Naive thymus-derived CD8-positive, alpha-beta T cell (primary cell): ENCODE data around the gene SLK. TPM values are rescaled to one million over a fixed set of nuclear protein-coding genes. Genes with fewer than 3 reads are reported as not detected.
A peak's percentile ranks its signal among the peaks of the same experiment; 100 is the strongest.

Experiments used
- ATAC-seq, 2 donors: fragments of 150-1000 bp; cut with Tn5 transposase in 1 of 2; sonication (Bioruptor Pico), chemical (Tn5 transposase) in 1 of 2; 1 replicate in 1 of 2; 2 replicates in 1 of 2; pipeline ENCODE4 v1.10.0; 2021; ENCODE audit warnings: mild to moderate bottlenecking in 2 of 2, moderate library complexity in 2 of 2
- POLR2A ChIA-PET: fragments of 350-600 bp; sonication (Branson Sonifier 250); formaldehyde crosslinking; loops from one replicate; lab custom pipeline; 2021; ENCODE audit warnings: antibody characterized with exemption; lab: Charles Lee
- DNase-seq, 10 donors: peaks; one replicate each; pipeline versions ENCODE4 v3.0.0 to v3.0.0-alpha.2; 2020 to 2022
- H3K27ac Mint-ChIP-seq, 10 donors: one replicate each; pipeline ENCODE4 v1.8.0; 2020 to 2022; ENCODE audit warnings: mild to moderate bottlenecking in 10 of 10, mixed read lengths in 10 of 10, moderate library complexity in 4 of 10, inconsistent platforms in 1 of 10
- H3K27me3 Mint-ChIP-seq, 5 donors: one replicate each; pipeline ENCODE4 v1.8.0; 2021 to 2022; ENCODE audit warnings: mixed read lengths in 5 of 5
- H3K36me3 Mint-ChIP-seq, 3 donors: one replicate each; pipeline ENCODE4 v1.8.0; 2020 to 2022; ENCODE audit warnings: mixed read lengths in 3 of 3, mild to moderate bottlenecking in 2 of 3, inconsistent platforms in 1 of 3
- H3K4me1 Mint-ChIP-seq, 4 donors: one replicate each; pipeline ENCODE4 v1.8.0; 2021 to 2022; ENCODE audit warnings: mixed read lengths in 4 of 4
- H3K4me3 Mint-ChIP-seq, 10 donors: one replicate each; pipeline ENCODE4 v1.8.0; 2020 to 2022; ENCODE audit warnings: mild to moderate bottlenecking in 10 of 10, mixed read lengths in 10 of 10, moderate library complexity in 6 of 10, inconsistent platforms in 1 of 10
- H3K9me3 Mint-ChIP-seq, 9 donors: one replicate each; pipeline ENCODE4 v1.8.0; 2020 to 2022; ENCODE audit warnings: mixed read lengths in 9 of 9, mild to moderate bottlenecking in 3 of 9, inconsistent platforms in 1 of 9, moderate library complexity in 1 of 9
- polyA plus RNA-seq, 3 donors: library from polyadenylated mRNA; unstranded; fragments of 300-500 nt; fragmentation: Illumina TruSeq; gene quantifications; one replicate each; pipeline ENCODE4 v1.2.3, GENCODE V29; 2021
- total RNA-seq, 8 experiments: library from RNA in 2 of 8; stranded (reverse) in 2 of 8; gene quantifications; one replicate each; pipeline ENCODE4 v1.2.3 and lab custom pipeline; 2021 to 2026

Gene SLK
- total and polyA plus RNA-seq, 5 experiments from 2014 or later, result 5.0 to 36.6 (median 12.7) TPM

DNA sequence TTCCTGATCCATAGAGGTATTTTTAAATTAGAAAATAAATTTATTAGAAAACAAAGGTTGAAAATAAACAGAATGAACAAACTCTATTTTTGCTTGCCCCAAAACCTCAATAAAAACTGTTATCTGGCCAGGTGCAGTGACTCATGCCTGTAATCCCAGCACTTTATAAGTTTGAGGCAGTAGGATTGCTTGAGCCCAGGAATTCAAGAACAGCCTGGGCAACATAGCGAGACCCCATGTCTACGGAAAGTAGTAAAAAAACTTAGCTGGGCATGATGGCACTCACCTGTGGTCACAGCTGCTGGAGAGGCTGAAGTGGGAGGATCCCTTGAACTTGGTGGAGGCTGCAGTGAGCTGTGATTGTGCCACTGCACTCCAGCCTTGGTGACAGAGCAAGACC lies 10.3 kb downstream of the SLK start:
- peaks cover 0 to 9% (median 6%) of the 10 kb centered on the region in 3 donors for H3K36me3 Mint-ChIP-seq
- H3K9me3 Mint-ChIP-seq, result peaks cover 0 to 3% (median 0%) of the 10 kb centered on the region in 9 donors
- ATAC-seq (no peak), DNase-seq (no peak)
- POLR2A ChIA-PET, result interaction anchor here (1.0 kb wide), 1 partner anchor 9 kb away, joined by 3 read pairs; no protein-coding TSS in a partner anchor
- H3K4me1 Mint-ChIP-seq, result peaks cover 19 to 66% (median 59%) of the 10 kb centered on the region in 4 donors
- H3K4me3 Mint-ChIP-seq, result no peak overlapping the region
- H3K27me3 Mint-ChIP-seq, result no peaks in the 10 kb centered on the region
- peak overlapping the region in 1 of 10 donors; percentile 29 for H3K27ac Mint-ChIP-seq

DNA sequence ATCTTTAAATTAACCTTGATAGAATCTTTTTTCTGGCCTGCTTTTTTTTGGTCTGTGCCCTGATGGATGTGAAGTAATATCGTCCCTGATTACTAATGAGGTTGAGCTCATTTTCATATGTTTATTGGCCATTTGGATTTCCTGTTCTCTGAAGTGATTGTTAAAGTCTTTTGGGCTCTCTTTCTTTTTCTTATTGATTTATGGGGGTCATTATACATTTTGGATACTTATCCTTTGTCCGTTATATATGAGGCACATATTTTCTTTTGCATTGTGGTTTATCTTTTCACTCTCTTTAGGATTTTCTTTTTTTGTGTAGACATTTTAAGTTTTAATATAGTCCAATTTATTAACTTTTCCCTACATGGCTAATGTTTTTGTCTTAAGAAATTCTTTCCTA lies 12.6 kb downstream of the SLK start:
- no peak overlapping the region for H3K4me3 Mint-ChIP-seq
- peaks cover 0 to 5% (median 4%) of the 10 kb centered on the region in 3 donors for H3K36me3 Mint-ChIP-seq
- H3K27ac Mint-ChIP-seq, result peak overlapping the region in 5 of 10 donors; percentile 1 to 37 (median 21)
- H3K4me1 Mint-ChIP-seq, result peaks cover 26 to 70% (median 62%) of the 10 kb centered on the region in 4 donors
- no peak for ATAC-seq
- no peaks in the 10 kb centered on the region for H3K27me3 Mint-ChIP-seq
- peaks cover 0 to 3% (median 0%) of the 10 kb centered on the region in 9 donors for H3K9me3 Mint-ChIP-seq
- no peak for DNase-seq
- POLR2A ChIA-PET, result no interaction called here

DNA sequence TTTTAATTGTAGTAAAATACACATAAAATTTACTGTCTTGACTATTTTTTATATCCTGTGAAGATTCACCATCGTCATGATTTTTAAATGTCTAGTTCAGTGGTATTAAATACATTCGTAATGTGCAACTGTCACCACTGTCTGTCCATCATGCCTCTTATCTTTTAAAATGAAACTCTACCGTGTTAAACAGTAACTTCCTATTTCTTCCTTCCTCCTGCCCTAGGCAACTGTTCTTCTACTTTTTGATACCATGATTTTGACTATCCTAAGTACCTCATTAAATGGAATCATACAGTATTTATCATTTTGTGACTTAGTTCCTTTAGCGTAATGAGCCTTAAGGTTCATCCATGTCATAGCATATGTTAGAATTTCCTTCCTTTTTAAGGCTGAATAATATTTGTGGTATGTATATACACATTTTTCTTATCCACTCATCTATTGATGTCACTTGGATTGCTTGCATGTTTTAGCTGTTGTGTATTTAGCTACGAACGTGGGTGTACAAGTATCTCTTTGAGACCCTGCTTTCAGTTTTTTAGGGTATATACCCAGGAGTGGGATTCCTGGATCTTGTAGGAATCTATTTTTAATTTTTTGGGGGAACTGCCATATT lies 13.5 kb downstream of the SLK start:
- H3K4me1 Mint-ChIP-seq, result peaks cover 25 to 72% (median 61%) of the 10 kb centered on the region in 4 donors
- no peaks in the 10 kb centered on the region for H3K9me3 Mint-ChIP-seq
- no peak for DNase-seq
- H3K4me3 Mint-ChIP-seq, result peak overlapping the region in 6 of 10 donors; percentile 4 to 50 (median 6)
- no peaks in the 10 kb centered on the region for H3K36me3 Mint-ChIP-seq
- H3K27me3 Mint-ChIP-seq, result no peaks in the 10 kb centered on the region
- peak overlapping the region in 5 of 10 donors; percentile 1 to 41 (median 5) for H3K27ac Mint-ChIP-seq
- POLR2A ChIA-PET, result no interaction called here
- no peak for ATAC-seq

DNA sequence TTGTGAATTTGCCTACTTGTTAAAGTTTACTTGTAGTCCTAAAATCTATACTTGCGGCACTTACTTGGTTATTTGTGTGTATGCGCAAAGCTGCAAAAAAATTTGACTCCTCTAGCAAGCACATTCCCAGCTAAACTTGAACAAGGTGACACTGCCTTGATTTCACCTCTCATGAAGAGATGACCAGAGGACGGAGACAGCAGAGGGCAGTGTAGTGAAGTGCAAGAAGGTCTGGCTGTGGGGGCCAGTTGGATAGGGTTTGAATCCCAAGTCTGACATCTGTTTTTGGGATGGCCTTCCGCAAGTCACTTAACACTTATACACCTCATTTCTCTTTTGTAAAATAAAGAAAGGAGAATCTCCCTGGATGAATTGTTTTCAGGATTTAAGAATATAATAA lies 15.7 kb downstream of the SLK start:
- Mint-ChIP-seq H3K27me3 (no peaks in the 10 kb centered on the region), H3K9me3 (no peaks in the 10 kb centered on the region), H3K4me1 (peaks cover 30 to 76% (median 67%) of the 10 kb centered on the region in 4 donors), H3K36me3 (peaks cover 0 to 4% (median 0%) of the 10 kb centered on the region in 3 donors), H3K4me3 (peak overlapping the region in 5 of 10 donors; percentile 13 to 67 (median 51)), H3K27ac (peak overlapping the region in 9 of 10 donors; percentile 31 to 93 (median 81))
- DNase-seq, result no peak
- POLR2A ChIA-PET, result interaction anchor here (0.6 to 3.0 kb wide), 8 partner anchors 15 to 139 kb away, joined by 3 to 12 read pairs (median 4); partner anchors contain the start of gene SFR1
- no peak for ATAC-seq

DNA sequence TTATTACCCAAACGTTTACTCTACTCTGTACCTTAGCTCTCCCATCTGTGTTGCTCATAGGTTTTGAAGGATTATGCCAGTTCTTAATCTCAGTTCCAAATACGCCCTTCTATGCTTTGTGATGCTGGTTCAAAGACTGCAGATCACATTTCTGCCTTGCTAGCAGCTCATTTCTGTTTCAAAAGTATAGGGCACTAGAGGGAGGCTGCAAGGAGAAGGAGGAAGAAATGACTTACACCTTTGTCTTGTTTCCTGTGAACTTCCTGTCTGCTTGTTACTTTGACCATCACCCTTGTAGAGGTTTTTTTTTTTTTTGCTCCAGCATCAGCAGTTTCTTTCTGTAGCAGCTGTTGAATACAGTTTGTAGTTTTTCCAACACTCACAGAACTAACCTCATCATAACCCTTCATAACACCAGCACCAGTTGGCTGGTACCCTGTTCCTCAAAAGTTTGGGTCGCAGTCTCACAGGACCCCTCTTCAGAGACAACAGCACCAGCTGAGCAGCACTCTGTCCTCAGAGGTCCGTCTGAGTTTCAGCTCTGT lies 16.5 kb downstream of the SLK start:
- ATAC-seq, result peak; percentile 88
- Mint-ChIP-seq H3K9me3 (no peaks in the 10 kb centered on the region), H3K27me3 (no peaks in the 10 kb centered on the region), H3K4me3 (peak overlapping the region; percentile 51 to 83 (median 67)), H3K27ac (peak overlapping the region; percentile 31 to 93 (median 87)), H3K4me1 (peaks cover 32 to 81% (median 70%) of the 10 kb centered on the region in 4 donors), H3K36me3 (peaks cover 0 to 6% (median 0%) of the 10 kb centered on the region in 3 donors)
- POLR2A ChIA-PET, result interaction anchor here (0.6 to 3.0 kb wide), 9 partner anchors 16 to 138 kb away, joined by 3 to 12 read pairs (median 3); partner anchors contain the start of gene SFR1
- peak in 3 of 10 donors; percentile 34 to 47 (median 44) for DNase-seq

DNA sequence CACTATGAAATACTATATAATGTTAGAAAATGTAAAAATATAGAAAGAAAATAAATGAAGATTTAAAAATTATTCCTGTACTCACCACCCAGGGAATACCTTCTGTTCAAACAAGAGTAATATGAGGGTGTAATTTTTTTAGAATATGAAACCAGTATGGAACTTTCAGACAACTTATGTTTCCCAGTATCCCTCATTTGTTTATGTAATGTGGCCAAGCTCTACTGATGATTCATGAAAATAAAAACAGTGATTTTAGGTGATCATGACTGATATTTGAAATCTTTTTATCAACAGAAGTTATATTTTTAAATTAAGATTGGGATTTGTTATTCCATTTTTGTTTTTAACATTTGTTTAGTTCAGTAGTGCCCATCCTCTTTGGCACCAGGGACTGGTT lies 18.8 kb downstream of the SLK start:
- Mint-ChIP-seq H3K9me3 (no peaks in the 10 kb centered on the region), H3K36me3 (peaks cover 0 to 16% (median 2%) of the 10 kb centered on the region in 3 donors), H3K4me1 (peaks cover 35 to 84% (median 73%) of the 10 kb centered on the region in 4 donors), H3K4me3 (no peak overlapping the region), H3K27ac (peak overlapping the region in 1 of 10 donors; percentile 90), H3K27me3 (no peaks in the 10 kb centered on the region)
- no peak for DNase-seq
- ATAC-seq, result no peak
- POLR2A ChIA-PET, result no interaction called here

DNA sequence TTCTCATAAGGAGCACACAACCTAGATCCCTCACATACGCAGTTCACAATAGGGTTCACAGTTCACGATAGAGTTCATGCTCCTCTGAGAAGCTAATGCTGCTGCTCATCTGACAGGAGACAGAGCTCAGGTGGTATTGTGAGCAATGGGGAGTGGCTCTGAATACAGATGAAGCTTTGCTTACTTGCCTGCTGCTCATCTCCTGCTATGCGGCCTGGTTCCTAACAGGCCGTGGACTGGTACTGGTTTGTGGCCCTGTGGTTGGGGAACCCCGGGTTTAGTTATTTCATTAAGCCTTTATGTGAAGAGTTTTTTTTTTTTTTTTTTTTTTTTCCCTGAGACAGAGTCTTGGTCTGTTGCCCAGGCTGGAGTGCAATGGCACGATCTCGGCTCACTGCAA lies 19.4 kb downstream of the SLK start:
- Mint-ChIP-seq H3K27me3 (no peaks in the 10 kb centered on the region), H3K27ac (peak overlapping the region in 9 of 10 donors; percentile 11 to 90 (median 66)), H3K4me3 (peak overlapping the region in 3 of 10 donors; percentile 22 to 38 (median 30)), H3K36me3 (peaks cover 0 to 18% (median 4%) of the 10 kb centered on the region in 3 donors), H3K9me3 (no peaks in the 10 kb centered on the region), H3K4me1 (peaks cover 32 to 79% (median 68%) of the 10 kb centered on the region in 4 donors)
- DNase-seq (peak in 1 of 10 donors; percentile 56), ATAC-seq (peak; percentile 48 to 49)
- POLR2A ChIA-PET, result no interaction called here

DNA sequence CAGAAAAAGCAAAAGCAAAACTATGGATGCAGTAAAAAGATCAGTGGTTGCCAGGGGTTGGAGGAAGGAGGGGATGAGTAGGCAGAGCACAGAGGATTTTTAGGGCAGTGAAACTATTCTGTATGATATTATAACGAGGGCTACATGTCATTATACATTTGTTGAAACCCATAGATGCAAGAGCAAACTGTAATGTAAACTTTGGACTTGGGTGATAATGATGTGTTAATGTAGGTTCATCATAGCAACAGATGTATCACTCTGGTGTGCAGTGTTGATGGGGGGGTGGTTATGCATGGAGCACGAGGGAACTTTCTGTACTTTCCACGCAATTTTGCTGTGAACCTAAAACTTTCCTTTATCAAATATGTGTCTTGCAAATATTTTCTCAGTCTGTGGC lies 23.2 kb downstream of the SLK start:
- Mint-ChIP-seq H3K27me3 (no peaks in the 10 kb centered on the region), H3K27ac (peak overlapping the region in 3 of 10 donors; percentile 4 to 63 (median 9)), H3K4me3 (peak overlapping the region in 1 of 10 donors; percentile 3), H3K9me3 (no peaks in the 10 kb centered on the region), H3K36me3 (peaks cover 0 to 46% (median 11%) of the 10 kb centered on the region in 3 donors), H3K4me1 (peaks cover 24 to 48% (median 42%) of the 10 kb centered on the region in 4 donors)
- DNase-seq (no peak), ATAC-seq (no peak)
- POLR2A ChIA-PET, result interaction anchor here (0.6 kb wide), 1 partner anchor 276 kb away, joined by 5 read pairs; no protein-coding TSS in a partner anchor

DNA sequence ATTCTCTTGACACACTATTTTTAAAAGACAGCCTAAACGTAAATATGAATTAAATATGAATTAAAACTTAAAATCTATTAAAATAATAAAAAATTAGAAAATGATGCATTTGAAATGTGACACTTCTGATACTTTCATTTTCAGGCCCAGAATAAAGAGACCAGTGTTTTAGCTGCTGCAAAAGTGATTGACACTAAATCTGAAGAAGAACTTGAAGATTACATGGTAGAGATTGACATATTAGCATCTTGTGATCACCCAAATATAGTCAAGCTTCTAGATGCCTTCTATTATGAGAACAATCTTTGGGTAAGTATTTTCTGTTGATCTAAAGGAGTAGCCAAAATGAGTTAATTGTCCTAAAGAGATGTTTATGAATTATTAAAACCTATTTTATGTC lies 23.6 kb downstream of the SLK start:
- H3K4me1 Mint-ChIP-seq, result peaks cover 23 to 46% (median 43%) of the 10 kb centered on the region in 4 donors
- POLR2A ChIA-PET, result no interaction called here
- H3K4me3 Mint-ChIP-seq, result no peak overlapping the region
- no peak for DNase-seq
- peaks cover 0 to 46% (median 11%) of the 10 kb centered on the region in 3 donors for H3K36me3 Mint-ChIP-seq
- ATAC-seq, result no peak
- H3K27ac Mint-ChIP-seq, result peak overlapping the region in 1 of 10 donors; percentile 42
- no peaks in the 10 kb centered on the region for H3K9me3 Mint-ChIP-seq
- H3K27me3 Mint-ChIP-seq, result no peaks in the 10 kb centered on the region

DNA sequence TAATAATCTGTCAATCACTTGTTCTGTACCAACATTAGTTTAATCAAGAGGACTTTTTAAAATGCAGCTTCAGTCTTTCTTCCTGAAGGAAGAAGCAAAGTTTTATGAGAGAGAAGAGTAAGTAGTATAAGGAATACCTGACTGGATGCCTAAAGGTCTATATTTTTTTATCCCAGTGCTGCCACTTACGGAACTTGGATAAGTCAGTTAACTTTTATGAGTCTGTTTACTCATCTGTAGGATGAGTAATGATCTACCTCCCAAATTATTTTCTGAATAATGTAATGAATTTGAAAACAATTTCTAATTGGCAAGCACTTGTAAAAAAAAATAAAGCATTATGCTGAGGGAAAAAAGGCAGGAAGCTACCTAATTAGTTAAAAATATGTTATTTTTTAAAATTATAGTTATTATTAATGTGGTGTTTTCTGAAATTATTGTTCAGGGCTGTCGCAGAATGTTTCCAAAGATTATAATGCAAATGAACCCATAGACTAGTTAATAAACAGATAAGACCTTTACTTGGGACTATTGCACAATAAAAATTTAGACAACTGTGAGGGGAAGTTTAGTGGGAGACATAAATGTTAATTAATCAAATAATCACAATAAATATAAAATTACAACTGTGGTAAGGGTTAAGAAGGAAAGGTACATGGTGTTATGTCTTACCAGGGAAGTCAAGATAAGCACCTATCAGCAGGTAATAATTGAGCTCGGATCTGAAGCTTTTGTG lies 24.6 kb downstream of the SLK start:
- no peaks in the 10 kb centered on the region for H3K27me3 Mint-ChIP-seq
- H3K4me1 Mint-ChIP-seq, result peaks cover 21 to 45% (median 41%) of the 10 kb centered on the region in 4 donors
- peaks cover under 1 to 53% (median 14%) of the 10 kb centered on the region in 3 donors for H3K36me3 Mint-ChIP-seq
- no peak for ATAC-seq
- no peak overlapping the region for H3K4me3 Mint-ChIP-seq
- H3K27ac Mint-ChIP-seq, result no peak overlapping the region
- no peaks in the 10 kb centered on the region for H3K9me3 Mint-ChIP-seq
- DNase-seq, result no peak
- POLR2A ChIA-PET, result interaction anchor here (1.0 kb wide), 1 partner anchor 15 kb away, joined by 3 read pairs; no protein-coding TSS in a partner anchor

DNA sequence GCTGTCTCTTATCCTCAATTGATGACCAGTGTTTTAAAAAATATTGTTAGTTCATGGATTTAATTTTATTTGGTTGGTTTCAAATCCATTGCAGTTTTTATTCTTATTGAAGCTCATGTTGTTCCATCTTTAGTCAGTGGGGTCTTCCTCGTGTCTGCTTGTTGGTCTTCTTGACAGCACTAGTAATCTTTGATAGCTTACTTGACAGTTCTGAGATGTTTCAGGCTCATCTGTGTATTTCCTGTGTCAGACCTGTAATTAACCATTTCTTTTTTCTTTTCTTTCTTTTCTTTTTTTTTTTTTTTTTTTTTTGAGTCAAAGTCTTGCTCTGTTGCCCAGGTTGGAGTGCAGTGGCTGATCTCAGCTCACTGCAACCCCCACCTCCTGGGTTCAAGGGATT lies 28.2 kb downstream of the SLK start:
- ATAC-seq (no peak), DNase-seq (no peak)
- H3K4me1 Mint-ChIP-seq, result peaks cover 11 to 23% (median 20%) of the 10 kb centered on the region in 4 donors
- H3K36me3 Mint-ChIP-seq, result peaks cover 4 to 73% (median 28%) of the 10 kb centered on the region in 3 donors
- no peaks in the 10 kb centered on the region for H3K27me3 Mint-ChIP-seq
- no peak overlapping the region for H3K4me3 Mint-ChIP-seq
- no peaks in the 10 kb centered on the region for H3K9me3 Mint-ChIP-seq
- peak overlapping the region in 1 of 10 donors; percentile 13 for H3K27ac Mint-ChIP-seq
- POLR2A ChIA-PET, result interaction anchor here (0.6 to 0.7 kb wide), 2 partner anchors 297 to 365 kb away, joined by 3 to 9 read pairs; no protein-coding TSS in a partner anchor

DNA sequence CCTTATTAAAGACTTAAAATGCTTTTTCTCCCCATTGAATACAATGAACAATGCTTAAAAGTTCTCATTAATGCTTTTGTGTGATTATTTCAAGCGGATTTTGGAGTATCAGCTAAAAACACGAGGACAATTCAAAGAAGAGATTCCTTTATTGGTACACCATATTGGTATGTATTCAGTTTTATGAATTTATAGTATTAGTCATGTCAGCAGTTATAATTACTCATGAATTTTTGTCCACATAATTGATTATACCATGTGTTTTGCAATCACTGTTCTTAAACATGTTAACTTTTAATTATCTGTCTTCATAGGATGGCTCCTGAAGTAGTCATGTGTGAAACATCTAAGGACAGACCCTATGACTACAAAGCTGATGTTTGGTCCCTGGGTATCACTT lies 31.9 kb downstream of the SLK start:
- ATAC-seq (no peak), DNase-seq (no peak)
- Mint-ChIP-seq H3K27ac (no peak overlapping the region), H3K27me3 (no peaks in the 10 kb centered on the region), H3K9me3 (no peaks in the 10 kb centered on the region), H3K4me1 (peaks cover 15 to 25% (median 18%) of the 10 kb centered on the region in 4 donors), H3K4me3 (no peak overlapping the region), H3K36me3 (peaks cover 18 to 83% (median 42%) of the 10 kb centered on the region in 3 donors)
- POLR2A ChIA-PET, result no interaction called here
